GM12875 (cell line): ENCODE results near the gene LRRC27.

Source experiments
- H3K4me3 ChIP-seq: one replicate; pipeline ENCODE4 v1.5.1; 2011; ENCODE audit warnings: low read depth, low read length, control low read depth
- TF ChIP-seq, protein P1 (sequence below): IDR thresholded peaks from 2 replicates; pipeline ENCODE4 v1.5.1; 2011; ENCODE audit warnings: low read depth, mild to moderate bottlenecking, control low read depth, inconsistent platforms, low read length, moderate library complexity, borderline replicate concordance; ENCODE audit not compliant: insufficient read depth

Gene LRRC27

DNA sequence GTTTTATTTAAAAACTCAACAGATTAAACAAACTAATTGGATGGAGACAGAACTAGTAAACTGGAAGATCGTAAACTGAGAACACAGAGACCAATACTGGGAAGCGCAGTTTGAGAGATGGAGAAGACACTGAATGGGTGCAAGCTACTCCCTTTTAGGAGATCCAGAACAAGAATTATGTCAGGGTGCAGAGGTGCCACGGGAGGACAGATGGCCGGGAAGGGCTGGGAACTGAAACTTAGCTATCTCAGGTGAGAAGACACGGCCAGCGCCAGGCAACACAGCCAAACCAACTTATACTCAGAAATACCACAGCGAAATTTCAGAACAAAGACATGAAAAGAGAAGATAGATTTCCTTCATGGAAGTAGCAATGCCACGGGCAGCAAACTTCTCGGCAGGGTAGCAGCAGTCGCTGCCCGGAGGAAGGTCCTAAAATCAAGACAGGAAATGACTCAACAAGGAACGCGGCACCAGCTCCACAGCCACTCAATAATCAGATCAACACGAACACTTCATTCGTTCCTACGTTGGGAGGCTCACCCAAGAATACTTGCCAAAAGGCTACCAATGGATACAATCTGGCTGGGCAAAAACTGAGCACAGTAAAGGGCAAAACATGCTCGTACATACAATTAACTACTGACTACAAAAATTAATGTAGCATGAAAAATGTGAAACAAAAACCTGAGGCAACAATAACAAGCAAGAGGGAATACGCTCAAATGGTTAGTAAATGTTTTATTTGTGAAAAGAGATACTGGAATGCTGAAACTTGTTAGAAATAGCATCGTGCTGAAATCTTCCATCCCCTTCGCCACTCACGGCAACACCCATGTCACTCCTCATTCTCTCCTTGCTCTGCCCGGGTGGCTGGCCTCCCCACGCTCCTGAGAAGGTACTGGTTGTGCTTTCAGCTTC, 2.2 kb upstream of the LRRC27 start:
- H3K4me3 ChIP-seq, result peak overlapping the region; percentile 55
- TF ChIP-seq, protein P1, sequence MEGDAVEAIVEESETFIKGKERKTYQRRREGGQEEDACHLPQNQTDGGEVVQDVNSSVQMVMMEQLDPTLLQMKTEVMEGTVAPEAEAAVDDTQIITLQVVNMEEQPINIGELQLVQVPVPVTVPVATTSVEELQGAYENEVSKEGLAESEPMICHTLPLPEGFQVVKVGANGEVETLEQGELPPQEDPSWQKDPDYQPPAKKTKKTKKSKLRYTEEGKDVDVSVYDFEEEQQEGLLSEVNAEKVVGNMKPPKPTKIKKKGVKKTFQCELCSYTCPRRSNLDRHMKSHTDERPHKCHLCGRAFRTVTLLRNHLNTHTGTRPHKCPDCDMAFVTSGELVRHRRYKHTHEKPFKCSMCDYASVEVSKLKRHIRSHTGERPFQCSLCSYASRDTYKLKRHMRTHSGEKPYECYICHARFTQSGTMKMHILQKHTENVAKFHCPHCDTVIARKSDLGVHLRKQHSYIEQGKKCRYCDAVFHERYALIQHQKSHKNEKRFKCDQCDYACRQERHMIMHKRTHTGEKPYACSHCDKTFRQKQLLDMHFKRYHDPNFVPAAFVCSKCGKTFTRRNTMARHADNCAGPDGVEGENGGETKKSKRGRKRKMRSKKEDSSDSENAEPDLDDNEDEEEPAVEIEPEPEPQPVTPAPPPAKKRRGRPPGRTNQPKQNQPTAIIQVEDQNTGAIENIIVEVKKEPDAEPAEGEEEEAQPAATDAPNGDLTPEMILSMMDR, result no peak

DNA sequence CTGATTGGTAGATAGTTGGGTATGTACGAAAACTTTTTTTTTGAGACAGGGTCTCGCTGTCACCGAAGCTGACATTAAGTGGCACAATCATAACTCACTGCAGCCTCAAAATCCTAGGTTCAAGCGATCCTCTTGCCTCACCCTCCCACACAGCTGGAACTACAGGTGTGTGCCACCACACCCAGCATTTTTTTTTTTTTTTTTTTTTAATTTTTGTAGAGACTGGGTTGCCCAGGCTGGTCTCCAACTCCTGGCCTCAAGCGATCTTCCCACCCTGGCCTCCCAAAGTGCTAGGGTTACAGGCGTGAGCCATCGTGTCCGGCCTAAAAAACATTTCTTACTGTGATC, 1.5 kb upstream of the LRRC27 start:
- TF ChIP-seq, protein P1, result no peak
- peak overlapping the region; percentile 55 for H3K4me3 ChIP-seq

DNA sequence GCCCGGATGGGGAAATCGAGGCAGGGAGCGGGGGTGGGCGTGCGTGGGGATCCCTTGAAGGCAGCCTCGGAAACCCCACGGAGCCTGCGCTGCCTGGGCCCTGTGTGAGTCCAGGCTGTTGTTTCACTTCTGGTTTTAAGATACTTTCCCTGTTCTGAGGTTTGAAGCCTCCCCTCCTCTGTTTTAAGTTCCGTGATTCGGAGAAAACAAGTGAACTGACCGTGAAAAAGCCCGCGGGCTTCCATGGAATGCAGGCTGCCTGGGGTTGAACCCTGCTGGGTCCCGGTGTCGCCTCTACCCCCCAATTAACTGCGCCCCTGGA, 401 bp downstream of the LRRC27 start:
- TF ChIP-seq, protein P1, result no peak
- H3K4me3 ChIP-seq, result peak overlapping the region; percentile 55

DNA sequence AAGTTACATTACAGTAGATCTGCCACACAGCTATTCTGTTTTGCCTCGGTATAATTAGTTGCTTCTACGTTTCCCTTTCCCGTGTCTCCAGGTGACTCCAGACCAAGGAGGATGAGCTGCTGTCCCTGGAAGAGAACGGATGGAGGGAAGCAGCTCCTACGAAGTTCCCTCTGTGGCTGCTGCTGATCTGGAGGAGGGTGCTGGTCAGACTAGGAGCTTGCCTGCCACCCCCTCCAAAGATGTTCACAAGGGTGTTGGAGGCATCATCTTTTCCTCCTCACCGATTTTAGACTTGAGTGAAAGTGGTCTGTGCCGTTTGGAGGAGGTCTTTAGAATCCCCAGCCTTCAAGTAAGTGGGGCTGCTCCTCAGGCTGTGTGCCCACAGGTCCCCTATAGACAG, 1.4 kb downstream of the LRRC27 start:
- no peak overlapping the region for H3K4me3 ChIP-seq

DNA sequence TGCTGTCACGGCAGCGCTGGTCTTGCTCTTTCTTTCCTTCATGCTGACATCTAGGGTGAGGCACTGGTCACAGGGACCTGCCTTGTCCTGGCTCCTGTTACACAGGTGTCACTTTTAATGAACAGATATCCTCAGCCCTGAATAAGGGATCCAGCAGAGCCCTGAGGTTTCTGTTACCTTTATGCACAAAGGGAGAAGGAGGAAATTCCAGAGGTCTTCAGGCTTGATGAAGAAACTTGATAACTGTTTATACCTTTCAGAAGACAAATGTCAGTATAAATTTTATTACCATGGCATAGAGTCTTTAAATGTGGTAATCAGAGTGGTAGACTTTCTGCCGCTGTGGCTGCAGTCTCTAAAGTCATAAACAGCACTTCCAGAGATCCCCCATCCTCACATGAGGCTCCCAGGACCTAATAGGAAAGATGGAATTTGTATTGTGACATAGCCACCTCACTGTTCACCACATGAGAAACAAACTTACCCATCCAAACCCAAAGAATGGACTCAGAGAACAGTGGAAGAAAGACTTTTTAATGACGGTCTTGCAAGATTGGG, 2.7 kb downstream of the LRRC27 start:
- TF ChIP-seq, protein P1, result no peak
- H3K4me3 ChIP-seq, result no peak overlapping the region

More for the DNA sequence above, 1.4 kb downstream of the LRRC27 start:
- TF ChIP-seq, protein P1, result no peak

DNA sequence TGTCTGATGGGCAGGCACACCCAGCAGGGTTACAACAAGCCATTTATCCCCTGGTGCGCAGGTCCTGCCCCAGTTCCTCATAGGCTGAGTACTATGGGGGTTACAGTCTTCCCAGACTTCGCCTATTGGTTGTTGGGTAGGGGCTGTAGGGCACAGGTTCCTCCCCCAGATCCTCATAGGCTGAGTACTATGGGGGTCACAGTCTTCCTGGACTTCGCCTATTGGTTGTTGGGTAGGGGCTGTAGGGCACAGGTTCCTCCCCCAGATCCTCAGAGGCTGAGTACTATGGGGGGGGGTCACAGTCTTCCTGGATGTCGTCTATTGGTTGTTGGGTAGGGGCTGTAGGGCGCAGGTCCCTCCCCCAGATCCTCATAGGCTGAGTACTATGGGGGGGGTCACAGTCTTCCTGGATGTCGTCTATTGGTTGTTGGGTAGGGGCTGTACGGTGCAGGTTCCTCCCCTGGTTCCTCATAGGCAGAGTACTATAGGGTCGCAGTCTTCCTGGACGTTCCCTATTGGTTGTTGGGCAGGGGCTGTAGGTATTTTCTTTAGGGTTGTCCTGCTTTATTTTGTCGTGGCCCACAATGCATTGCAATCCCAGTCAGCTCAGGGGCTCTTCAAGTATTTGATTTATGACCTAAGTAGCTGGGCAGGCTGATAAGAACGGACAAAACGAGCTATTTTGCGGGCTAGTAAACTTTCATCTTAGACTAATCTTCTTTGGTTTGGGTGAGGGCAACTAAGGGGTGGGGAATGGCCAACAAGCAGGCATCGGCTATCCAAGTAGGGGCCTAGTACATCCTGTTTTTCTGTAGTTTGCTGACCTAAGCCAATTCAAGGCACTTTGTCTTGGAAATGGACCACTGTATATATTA, 3.4 kb downstream of the LRRC27 start:
- H3K4me3 ChIP-seq, result peak overlapping the region; percentile 17
- TF ChIP-seq, protein P1, result no peak
